ENCODE results near the gene CCNI2.

CCNI2 gene

GRCh38 chr5:132736853-132737833 is 10.1 kb upstream of the CCNI2 start, which contains the start of gene KIF3A:
KIF3A (minus strand) TSS chr5:132737546; CDS start chr5:132737419, 127 bp downstream.
- H3K4me3 ChIP-seq (ENCODE audit: low read length): peak within 1 kb of the TSS; percentile 80
- H3K4me2 ChIP-seq (ENCODE audit: low read depth, low read length): peak within 1 kb of the TSS; percentile 84
- peaks cover 14% of the 10 kb centered on the region; the same call in 1 of the 2 replicates for H3K4me1 ChIP-seq (ENCODE audit: low read length)
- H3K27me3 ChIP-seq (replicated peaks; ENCODE audit: insufficient read depth, low read length): no peaks in the 10 kb centered on the region
- peak within 1 kb of the TSS; percentile 75; the same call in 1 of the 2 replicates for H3K27ac ChIP-seq (ENCODE audit: low read length)
- peak within 1 kb of the TSS; percentile 76 for H3K9ac ChIP-seq (ENCODE audit: low read length)
- H3K79me2 ChIP-seq (ENCODE audit: low read length): peaks cover 12% of the 10 kb centered on the region
- H3F3A ChIP-seq (ENCODE audit: insufficient read depth, low read length): 0 out of 2 replicates have a peak, but pooled peaks cover 4% of the 10 kb centered on the region
- H2AFZ ChIP-seq (ENCODE audit: low read length): peak within 1 kb of the TSS; percentile 93
- no peaks in the 10 kb centered on the region for H3K9me2 ChIP-seq (replicated peaks; ENCODE audit: insufficient read depth, low read length)
- peak; percentile 99 for DNase-seq
- H3K36me3 ChIP-seq (replicated peaks; ENCODE audit: insufficient read depth, low read length): no peaks in the 10 kb centered on the region
- no peaks in the 10 kb centered on the region for H3K9me3 ChIP-seq (replicated peaks; ENCODE audit: insufficient read depth, low read length)
- no peak for TF ChIP-seq EZH2phosphoT487 (IDR thresholded peaks at IDR 0.05; ENCODE audit: low read length)
- no peak for TF ChIP-seq EZH2 (optimal IDR thresholded peaks at IDR 0.05; ENCODE audit: low read depth, low read length)
- no peak for TF ChIP-seq CTCF (IDR thresholded peaks at IDR 0.05; ENCODE audit: low read length)
- no peaks in the 10 kb centered on the region for H4K20me1 ChIP-seq (ENCODE audit: insufficient read depth, low read length)

- Histone ChIP-seq H3K9ac (ENCODE audit: low read length) (peak overlapping the region; percentile 19; the same call in 1 of the 2 replicates), H3K27ac (ENCODE audit: low read length) (peak overlapping the region; percentile 14; the same call in 1 of the 2 replicates), H3K4me3 (ENCODE audit: low read length) (peak overlapping the region; percentile 80), H3K36me3 (replicated peaks; ENCODE audit: insufficient read depth, low read length) (no peaks in the 10 kb centered on the region), H3K4me1 (ENCODE audit: low read length) (peaks cover 14% of the 10 kb centered on the region; the same call in 1 of the 2 replicates), H2AFZ (ENCODE audit: low read length) (peak overlapping the region; percentile 93), H3K9me3 (replicated peaks; ENCODE audit: insufficient read depth, low read length) (no peaks in the 10 kb centered on the region), H4K20me1 (ENCODE audit: insufficient read depth, low read length) (no peaks in the 10 kb centered on the region), H3K27me3 (replicated peaks; ENCODE audit: insufficient read depth, low read length) (no peaks in the 10 kb centered on the region), H3F3A (ENCODE audit: insufficient read depth, low read length) (0 out of 2 replicates have a peak, but pooled peaks cover 4% of the 10 kb centered on the region), H3K79me2 (ENCODE audit: low read length) (peaks cover 12% of the 10 kb centered on the region), H3K4me2 (ENCODE audit: low read depth, low read length) (peak overlapping the region; percentile 84), H3K9me2 (replicated peaks; ENCODE audit: insufficient read depth, low read length) (no peaks in the 10 kb centered on the region)
- DNase-seq: no peak
- TF ChIP-seq EZH2 (optimal IDR thresholded peaks at IDR 0.05; ENCODE audit: low read depth, low read length): no peak
- no peak for TF ChIP-seq CTCF (IDR thresholded peaks at IDR 0.05; ENCODE audit: low read length)
- TF ChIP-seq EZH2phosphoT487 (IDR thresholded peaks at IDR 0.05; ENCODE audit: low read length): no peak
Measured at GRCh38 chr5:132737982-132738681, 9.1 kb upstream of the CCNI2 start.

GRCh38 chr5:132739232-132739631 is 8.0 kb upstream of the CCNI2 start:
- Histone ChIP-seq H4K20me1 (ENCODE audit: insufficient read depth, low read length) (no peaks in the 10 kb centered on the region), H3K27ac (ENCODE audit: low read length) (no peak overlapping the region), H3K4me1 (ENCODE audit: low read length) (peaks cover 14% of the 10 kb centered on the region; the same call in 1 of the 2 replicates), H3K27me3 (replicated peaks; ENCODE audit: insufficient read depth, low read length) (no peaks in the 10 kb centered on the region), H3F3A (ENCODE audit: insufficient read depth, low read length) (0 out of 2 replicates have a peak, but pooled peaks cover 4% of the 10 kb centered on the region), H3K79me2 (ENCODE audit: low read length) (peaks cover 12% of the 10 kb centered on the region), H3K4me3 (ENCODE audit: low read length) (no peak overlapping the region), H3K36me3 (replicated peaks; ENCODE audit: insufficient read depth, low read length) (no peaks in the 10 kb centered on the region), H2AFZ (ENCODE audit: low read length) (no peak overlapping the region), H3K9ac (ENCODE audit: low read length) (no peak overlapping the region), H3K4me2 (ENCODE audit: low read depth, low read length) (no peak overlapping the region), H3K9me3 (replicated peaks; ENCODE audit: insufficient read depth, low read length) (no peaks in the 10 kb centered on the region), H3K9me2 (replicated peaks; ENCODE audit: insufficient read depth, low read length) (no peaks in the 10 kb centered on the region)
- TF ChIP-seq CTCF (IDR thresholded peaks at IDR 0.05; ENCODE audit: low read length): no peak
- no peak for TF ChIP-seq EZH2phosphoT487 (IDR thresholded peaks at IDR 0.05; ENCODE audit: low read length)
- TF ChIP-seq EZH2 (optimal IDR thresholded peaks at IDR 0.05; ENCODE audit: low read depth, low read length): no peak
- DNase-seq: no peak
